Right lobe of liver (tissue), 4 donors: ENCODE measurements around the gene C11orf65.

Experiments
- POLR2A ChIP-seq: fragments of 450-650 bp; IDR thresholded peaks from one replicate; pipeline ENCODE4 v1.6.1; 2017; ENCODE audit warnings: antibody characterized with exemption, mild to moderate bottlenecking
- TF ChIP-seq, protein P1 (sequence below), 4 donors: fragments of 200-600 bp in 3 of 4; fragments of 450-650 bp in 1 of 4; IDR thresholded peaks; one replicate each; pipeline versions ENCODE4 v1.5.1 to v1.8.0; 2016 to 2022; ENCODE audit warnings: antibody characterized with exemption in 4 of 4, mild to moderate bottlenecking in 2 of 4
- donor health status: DM: no; HTN: no; CAD: no.
- donor health status: DM: no; HTN: no; CAD: no.
- donor health status: DM: no; HTN: yes; CAD: no.

DNA sequence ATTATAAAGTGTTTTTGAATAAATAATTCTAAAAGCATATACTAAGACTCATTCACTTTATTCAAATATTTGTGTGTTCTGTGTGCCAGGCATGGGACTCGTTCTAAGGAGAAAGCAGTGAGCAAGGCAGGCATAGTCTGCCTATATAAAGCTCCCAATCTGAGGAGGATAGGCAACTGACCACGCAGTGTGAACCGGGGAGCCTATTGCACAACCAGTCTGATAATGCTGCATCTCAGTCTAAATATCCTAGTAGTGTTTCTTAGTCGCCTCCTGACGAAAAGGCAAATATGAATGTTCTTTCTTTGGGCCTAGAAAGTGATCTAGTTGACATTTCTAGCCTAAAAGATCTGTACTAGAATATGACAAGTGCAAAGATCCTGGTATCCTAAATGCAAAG lies 98.3 kb downstream of the C11orf65 start:
- TF ChIP-seq, protein P1, sequence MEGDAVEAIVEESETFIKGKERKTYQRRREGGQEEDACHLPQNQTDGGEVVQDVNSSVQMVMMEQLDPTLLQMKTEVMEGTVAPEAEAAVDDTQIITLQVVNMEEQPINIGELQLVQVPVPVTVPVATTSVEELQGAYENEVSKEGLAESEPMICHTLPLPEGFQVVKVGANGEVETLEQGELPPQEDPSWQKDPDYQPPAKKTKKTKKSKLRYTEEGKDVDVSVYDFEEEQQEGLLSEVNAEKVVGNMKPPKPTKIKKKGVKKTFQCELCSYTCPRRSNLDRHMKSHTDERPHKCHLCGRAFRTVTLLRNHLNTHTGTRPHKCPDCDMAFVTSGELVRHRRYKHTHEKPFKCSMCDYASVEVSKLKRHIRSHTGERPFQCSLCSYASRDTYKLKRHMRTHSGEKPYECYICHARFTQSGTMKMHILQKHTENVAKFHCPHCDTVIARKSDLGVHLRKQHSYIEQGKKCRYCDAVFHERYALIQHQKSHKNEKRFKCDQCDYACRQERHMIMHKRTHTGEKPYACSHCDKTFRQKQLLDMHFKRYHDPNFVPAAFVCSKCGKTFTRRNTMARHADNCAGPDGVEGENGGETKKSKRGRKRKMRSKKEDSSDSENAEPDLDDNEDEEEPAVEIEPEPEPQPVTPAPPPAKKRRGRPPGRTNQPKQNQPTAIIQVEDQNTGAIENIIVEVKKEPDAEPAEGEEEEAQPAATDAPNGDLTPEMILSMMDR (IDR thresholded peaks at IDR 0.05) = no peak
- TF ChIP-seq POLR2A = no peak
